ENCODE data around the gene BTBD10. TPM values are rescaled to one million over a fixed set of nuclear protein-coding genes. Genes with fewer than 3 reads are reported as not detected.

BTBD10 gene
- polyA plus RNA-seq, 3 donors: 36.5 to 38.3 (median 37.7) TPM

DNA sequence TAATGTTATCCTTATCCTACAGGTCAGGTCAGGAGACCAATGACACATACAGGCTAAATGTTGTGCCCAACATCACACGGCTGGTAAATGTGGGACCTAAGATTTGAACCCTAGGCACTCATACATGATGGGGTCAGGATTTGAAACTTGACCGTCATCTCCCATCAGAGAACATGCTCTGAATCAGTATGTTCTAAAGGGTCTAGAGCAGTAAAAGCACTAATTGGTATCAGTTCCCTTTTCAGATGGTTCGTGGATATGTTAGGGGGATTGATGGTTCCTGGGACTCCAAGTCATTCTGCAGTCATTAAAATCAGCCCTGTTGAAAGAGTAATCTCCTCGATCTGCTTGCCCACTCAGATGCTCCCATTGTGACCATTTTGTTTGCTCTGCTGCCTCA lies 120.0 kb downstream of the BTBD10 start:
- DNase-seq (ENCODE audit: low read depth in 3 of 3, low spot score in 2 of 3): no peak

DNA sequence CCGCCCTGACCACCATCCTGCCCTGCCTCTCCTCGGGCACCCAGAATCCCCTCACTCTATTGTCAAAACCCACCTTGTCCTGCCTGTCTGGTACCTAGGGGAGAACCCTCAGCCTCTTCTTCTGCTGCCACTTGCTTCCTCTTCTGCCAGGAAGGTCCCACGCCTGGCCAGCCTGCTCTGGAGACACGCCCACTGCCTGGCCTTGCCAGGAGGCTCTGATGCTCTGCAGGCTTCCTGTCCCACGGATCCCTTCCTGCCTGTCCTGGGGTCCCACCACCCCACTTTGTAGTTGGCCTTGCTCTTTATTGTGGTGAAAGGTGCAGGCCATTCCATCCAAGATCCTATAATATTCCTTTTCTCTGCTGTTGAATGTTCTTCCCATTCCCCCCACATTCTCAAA lies 122.0 kb downstream of the BTBD10 start:
- no peak for DNase-seq (ENCODE audit: low read depth in 3 of 3, low spot score in 2 of 3)

DNA sequence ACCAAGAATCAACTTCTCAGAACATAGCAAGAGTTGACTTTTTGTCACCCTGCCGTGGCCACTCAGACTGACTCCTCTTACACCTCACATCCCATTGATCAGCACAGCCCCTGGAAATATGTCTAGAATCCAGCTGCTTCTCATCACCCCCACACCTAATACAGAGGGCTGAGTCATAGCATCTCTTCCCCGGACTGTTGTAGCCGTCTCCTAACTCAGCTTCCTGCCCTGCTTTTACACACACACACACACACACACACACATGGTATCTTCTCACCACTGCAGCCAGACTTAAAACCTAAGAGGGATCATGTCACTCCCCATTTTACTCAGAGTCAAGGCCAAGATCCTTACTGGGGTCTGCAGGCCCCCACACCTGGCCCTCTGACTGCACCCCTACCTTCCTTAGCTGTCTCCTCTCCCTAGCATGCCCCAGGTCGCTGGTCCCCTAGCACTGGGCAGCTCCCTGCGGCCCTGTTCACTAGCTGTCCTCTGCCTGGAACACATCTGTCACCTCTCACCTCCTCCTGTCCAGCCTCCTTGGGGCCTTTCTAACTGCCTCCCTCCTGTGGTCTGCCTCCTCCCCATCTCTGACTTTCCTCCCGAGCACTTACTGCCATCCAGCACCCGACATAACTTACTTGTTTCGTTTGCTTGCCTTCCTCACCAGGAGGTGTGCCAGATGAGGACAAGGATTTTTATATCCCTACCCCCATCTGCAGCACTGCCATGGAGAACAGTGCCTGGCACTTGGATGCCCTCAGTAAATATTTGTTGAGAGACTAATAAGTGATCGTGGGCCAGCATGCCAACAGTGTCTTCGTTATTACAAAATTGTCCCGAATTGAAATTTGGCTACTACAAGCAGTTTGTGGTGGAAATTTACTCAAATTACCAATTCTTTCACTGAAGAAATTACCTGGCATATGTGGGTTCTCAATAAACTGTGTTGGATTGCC lies 123.5 kb downstream of the BTBD10 start:
- no peak for DNase-seq (ENCODE audit: low read depth in 3 of 3, low spot score in 2 of 3)

DNA sequence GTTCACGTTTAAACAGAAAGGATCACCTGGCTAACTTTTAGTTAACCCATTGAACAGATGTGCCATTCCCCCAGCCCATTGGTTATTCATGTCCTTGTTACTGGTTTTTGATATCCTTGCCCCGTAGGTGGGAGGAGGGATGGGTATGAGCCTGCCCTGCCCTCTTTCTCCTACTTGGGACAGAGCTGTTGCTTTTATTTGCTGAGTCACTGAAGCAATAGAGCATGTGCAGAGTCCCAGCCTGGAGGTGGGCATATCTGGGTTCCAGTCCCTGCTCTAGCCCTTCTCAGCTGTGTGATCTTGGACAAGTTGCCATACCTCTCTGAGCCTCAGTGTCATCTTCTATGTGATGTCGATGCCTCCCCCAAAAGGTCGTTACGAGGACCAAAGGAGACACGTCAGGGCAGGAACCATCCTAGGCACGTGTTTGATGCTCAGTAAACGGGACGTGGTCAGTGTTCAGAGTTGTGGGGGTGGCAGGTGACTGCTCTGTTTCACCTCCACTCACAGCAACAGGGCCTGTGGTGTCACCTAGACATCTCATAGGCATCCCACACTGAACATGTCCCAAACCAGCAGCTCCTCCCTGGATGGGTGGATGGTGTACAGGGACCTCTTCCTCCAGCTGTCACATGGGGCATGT lies 124.5 kb downstream of the BTBD10 start:
- DNase-seq (ENCODE audit: low read depth in 3 of 3, low spot score in 2 of 3): no peak

DNA sequence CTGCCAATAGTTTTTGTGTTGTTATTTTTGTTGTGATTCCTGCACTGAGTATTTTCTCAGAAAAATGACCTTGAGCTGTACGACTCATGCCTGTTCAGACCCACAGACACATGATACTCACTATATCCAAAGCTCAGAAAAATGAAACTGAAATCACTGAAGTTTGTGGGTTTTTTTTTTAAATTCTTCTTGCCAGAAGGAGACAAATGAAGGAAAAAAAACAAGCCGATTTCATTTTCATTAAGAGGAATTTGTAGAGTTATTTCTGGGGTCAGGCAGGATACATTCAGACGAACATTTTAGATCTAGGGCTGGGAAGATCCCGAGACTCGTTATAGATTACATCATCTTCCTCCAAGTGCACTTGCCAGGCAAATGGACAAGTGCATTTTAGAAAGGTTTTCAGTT lies 125.0 kb downstream of the BTBD10 start:
- no peak for DNase-seq (ENCODE audit: low read depth in 3 of 3, low spot score in 2 of 3)

Other genes with a start within 250 kb of the BTBD10 start
- gene BMAL1, start 185.4 kb downstream of the BTBD10 start, polyA plus RNA-seq (ENCODE audit: insufficient read length in 3 of 3): 10 to 100 TPM in 2 of 3 donors, 1 to 10 TPM in 1; 9.7 to 11.2 (median 10.3) TPM
- not detected for gene PTH, start 32.8 kb upstream of the BTBD10 start, polyA plus RNA-seq (ENCODE audit: insufficient read length in 3 of 3)
- gene FAR1, start 205.4 kb upstream of the BTBD10 start, polyA plus RNA-seq (ENCODE audit: insufficient read length in 3 of 3): 10 to 100 TPM; 61.0 to 74.1 (median 71.4) TPM

All from right renal cortex interstitium (tissue), 3 donors.